Fibroblast of skin of abdomen (primary cell): Measurements from ENCODE around the gene WDR19. TPM values are rescaled to one million over a fixed set of nuclear protein-coding genes. Genes with fewer than 3 reads are reported as not detected.
"Not testable (repeated sequence)": the region's sequence is repeated elsewhere in the genome, so short reads cannot be mapped to it uniquely, and the experiment has no call there.

Experiments
- DNase-seq: peaks from one replicate; pipeline ENCODE4 v3.0.0-alpha.2; 2013
- polyA plus RNA-seq, 2 experiments: library from polyadenylated mRNA; unstranded; fragments of 120-200 nt; gene quantifications; one replicate each; pipeline ENCODE4 v1.2.1, GENCODE V29; 2013; ENCODE audit not compliant: insufficient read length in 2 of 2

Gene WDR19
- polyA plus RNA-seq (2013, experiment 1 of 2; ENCODE audit: insufficient read length): 23.1 TPM
- 21.6 TPM for polyA plus RNA-seq (2013, experiment 2 of 2; ENCODE audit: insufficient read length)

DNA sequence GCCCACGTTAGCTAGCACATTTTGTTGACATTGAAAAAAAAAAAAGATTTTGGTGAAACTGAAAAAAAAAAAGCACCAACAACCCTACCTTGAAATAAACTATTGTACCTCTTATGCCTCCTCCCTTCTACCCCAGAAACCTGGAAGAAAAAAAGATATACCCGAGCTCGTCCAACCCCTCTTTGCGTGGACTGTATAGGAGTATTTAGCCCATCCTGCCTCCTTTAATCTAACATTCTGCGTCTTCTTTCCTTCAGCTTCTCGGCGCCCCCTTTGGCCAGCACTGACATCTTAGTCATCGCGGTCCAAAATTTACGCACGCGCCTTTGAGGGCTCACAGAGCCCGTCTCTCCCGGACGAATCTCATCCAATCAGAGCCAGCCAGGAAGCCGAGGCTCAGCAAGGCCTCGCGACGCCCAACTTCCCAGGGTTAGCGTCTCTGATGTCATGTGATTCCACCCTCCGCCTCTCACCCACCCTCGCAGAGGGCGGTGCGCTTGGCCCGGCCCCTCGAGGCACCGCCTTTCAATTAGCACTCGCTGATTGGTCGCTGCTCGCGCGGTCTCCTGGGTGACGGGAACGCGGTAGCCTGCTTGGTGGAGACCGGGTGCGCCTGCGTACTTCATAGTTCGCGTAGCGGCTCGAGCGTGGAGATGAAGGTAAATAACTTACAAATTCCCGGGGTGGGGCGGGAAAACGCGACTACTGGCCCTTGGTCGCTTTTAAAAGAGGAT, at the start of gene WDR19:
Gene WDR19, plus strand, starts transcription at position 625 of the 734 bp plus-strand sequence. Its CDS starts 29 bp downstream, at position 654.
- DNase-seq: peak; percentile 100

GRCh38 chr4:39133623-39134022, 48.7 kb upstream of the WDR19 start:
- no peak for DNase-seq

DNA sequence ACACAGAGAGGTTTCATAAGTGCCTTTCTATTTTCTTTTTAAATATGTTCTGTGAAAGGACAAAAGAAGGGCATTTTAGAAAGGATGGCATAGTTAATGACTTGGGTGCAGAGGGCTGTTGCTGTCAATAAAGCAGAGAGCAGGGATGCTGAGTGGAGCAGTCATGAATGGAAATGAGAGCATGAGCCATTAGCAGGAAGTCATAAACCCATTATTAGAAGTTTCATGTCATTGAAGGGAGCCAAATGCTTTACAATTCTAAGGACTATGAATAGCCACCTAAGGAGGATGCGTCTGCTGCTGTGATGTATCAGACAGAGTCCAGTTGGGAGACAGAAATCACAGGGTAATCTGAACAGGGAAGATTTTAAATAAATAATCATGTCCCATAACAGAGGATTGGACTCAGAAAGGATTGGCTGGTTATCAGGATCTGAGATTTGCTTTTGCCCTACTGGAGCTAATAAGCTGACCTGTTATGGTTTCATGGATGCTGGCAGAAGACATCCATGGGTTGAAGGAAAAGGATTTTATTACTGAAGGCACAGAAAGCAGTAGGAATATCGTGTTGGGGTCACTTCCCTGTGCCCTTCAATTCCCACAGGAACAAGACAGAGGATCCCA, 47.5 kb upstream of the WDR19 start:
- DNase-seq: no peak

DNA sequence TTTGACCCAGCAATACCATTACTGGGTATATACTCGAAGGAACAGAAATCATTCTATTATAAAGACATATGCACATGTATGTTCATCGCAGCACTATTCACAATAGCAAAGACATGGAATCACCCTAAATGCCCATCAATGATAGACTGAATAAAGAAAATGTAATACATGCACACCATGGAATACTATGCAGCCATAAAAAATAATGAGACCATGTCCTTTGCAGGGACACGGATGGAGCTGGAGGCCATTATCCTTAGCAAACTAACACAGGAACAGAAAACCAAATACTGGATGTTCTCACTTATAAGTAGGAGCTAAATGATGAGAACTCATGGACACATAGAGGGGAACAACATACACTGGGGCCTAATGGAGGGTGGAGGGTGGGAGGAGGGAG, 44.1 kb upstream of the WDR19 start:
- DNase-seq: not testable (repeated sequence)

DNA sequence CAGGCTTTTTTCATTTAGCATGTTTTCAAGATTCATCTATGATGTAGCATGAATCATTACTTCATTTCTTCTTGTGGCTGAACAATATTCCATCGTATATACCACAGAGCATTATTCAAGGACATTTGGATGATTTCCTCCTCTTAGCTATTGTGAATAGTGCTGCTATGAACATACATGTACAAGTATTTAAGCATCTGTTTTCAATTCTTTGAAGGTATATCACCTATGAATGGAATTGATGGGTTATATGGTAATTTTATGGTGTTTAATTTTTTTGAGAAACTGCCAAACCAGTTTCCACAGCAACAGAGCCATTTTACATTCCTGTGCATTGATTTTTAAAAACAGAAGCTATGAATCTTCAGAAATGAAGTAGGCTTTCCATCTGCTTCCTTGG, 36.1 kb upstream of the WDR19 start:
- peak; percentile 77 for DNase-seq

GRCh38 chr4:39154009-39154408, 28.3 kb upstream of the WDR19 start:
- DNase-seq: no peak

GRCh38 chr4:39157520-39157919, 24.8 kb upstream of the WDR19 start:
- DNase-seq: no peak

DNA sequence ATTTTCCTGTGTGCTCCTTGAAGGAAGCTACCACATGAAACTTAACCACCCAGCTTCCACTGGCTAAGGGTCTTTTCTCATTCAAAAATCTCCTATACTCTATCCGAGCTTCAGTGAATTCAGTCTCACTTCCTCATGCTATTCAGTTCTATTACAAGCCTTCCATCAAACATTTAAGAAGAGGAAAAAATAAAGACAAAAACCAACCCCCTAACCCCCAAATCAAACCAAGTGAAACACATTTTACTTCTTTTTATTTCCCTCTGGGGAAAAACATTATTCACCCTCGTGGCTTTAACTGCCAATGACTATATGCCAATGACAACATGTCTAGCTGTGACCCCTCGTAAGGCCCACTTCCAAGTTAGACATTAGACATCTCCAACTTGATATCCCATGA, 16.2 kb upstream of the WDR19 start:
- DNase-seq: no peak

DNA sequence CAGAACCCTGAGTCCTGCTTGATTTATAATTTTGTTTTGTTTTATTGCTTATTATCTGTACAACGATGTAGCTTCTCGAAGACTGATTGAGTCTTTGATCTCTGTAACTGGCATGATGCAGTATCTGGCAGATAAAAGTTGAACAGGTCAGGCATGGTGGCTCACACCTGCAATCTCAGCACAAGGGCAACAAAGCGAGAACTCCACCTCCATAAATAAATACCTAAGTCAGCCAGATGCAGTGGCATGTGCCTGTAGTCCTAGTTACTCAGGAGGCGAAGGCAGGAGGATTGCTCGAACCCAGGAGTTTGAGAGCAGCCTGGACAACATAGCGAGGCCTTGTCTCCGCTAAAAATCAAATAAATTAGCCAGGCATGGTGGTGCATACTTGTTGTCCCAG, 15.7 kb upstream of the WDR19 start:
- DNase-seq: no peak

DNA sequence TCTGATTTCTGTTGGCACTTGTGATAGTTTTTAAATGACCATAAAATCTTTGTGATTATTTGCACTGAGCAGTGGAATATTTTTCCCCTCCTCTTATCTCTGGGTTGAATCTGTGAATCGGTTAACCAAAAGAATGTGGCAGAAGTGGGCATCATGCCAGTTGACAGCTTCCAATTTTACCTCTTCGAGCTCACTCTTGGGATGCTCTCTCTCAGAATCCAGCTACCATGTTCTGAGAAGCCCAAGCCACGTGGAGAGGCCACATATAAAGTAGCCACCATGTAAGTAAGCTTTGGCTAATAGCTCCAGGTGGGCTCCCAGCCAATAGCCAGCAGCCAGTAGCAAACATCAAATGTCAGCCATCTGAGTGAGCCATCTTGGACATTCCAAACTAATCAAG, 12.9 kb upstream of the WDR19 start:
- DNase-seq: no peak

DNA sequence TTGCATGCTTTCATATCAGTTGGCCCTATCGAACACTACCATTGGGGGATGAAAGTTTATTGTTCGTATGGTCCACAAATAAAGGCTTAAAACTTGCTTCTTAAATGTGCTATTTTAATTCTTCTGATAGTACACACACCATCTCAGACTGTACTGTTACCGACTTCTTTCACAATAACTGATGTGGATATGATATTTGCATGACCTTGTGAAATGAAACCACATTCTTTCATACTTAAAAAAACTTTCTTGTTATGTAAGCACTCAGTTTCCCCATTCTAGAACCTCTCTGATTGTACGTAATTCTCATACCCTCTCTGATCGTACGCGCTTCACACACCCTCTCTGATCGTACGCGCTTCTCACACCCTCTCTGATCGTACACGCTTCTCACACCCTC, 12.0 kb upstream of the WDR19 start:
- DNase-seq: no peak

- DNase-seq: peak; percentile 31
Measured at GRCh38 chr4:39178706-39179105, 3.6 kb upstream of the WDR19 start.

DNA sequence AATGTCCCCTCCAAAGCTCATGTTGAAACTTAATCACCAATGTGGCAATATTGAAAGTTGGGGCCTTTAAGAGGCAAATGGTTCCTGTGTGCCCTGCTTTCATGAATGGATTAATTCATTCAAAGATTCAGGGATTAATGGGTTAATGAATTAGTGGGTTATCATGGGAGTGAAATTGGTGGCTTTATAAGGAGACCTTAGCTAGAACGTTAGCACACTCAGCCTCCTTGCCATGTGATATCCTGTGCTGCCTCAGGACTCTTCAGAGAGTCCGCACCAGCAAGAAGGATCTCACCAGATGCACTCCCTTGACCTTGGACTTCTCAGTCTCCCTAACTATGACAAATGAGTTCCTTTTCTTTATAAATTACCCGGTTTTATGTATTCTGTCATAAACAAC, 2.6 kb upstream of the WDR19 start:
- DNase-seq: no peak

GRCh38 chr4:39180629-39181028, 1.7 kb upstream of the WDR19 start:
- DNase-seq: not testable (repeated sequence)

- no peak for DNase-seq
Measured at GRCh38 chr4:39181520-39181904, 817 bp upstream of the WDR19 start.

DNA sequence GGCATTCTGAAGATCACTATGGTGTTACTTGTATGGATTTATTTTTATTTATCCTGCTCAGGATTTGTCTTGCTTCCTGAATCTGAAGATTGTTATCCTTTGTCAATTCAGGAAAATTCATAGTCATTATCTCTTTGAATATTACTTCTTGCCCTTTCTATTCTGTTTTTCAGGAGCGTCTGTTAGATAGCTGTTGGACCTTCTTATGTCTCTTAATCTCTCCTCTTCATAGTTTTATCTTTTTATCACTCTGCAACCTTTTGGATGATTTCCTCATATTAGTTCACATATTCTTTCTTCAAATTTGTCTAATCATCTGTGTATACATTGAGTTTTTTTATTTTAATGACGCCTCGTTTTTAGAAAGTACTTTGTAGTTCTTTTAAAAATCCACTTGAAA, 19.6 kb downstream of the WDR19 start:
- DNase-seq: no peak

DNA sequence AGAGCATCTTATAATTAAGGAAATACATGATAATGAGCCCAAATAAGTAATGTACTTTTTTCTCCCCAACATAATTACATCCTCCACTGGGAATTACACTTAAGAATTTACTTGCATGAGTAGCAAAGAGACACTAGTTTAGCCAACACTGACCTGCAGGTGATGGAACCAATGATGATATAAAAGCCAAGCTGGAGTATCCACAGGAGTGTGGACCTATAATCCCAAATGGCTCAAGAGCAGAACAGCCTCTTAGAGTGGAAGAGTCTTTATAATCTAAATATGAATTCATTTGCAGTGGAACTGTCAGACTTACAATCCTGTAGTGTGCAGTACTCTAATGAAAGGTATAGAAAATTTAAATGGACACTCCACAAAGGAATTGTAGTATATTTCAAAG, 22.2 kb downstream of the WDR19 start:
- DNase-seq: no peak

GRCh38 chr4:39205000-39205399, 22.7 kb downstream of the WDR19 start:
- no peak for DNase-seq

- DNase-seq: no peak
Measured at GRCh38 chr4:39205476-39205875, 23.1 kb downstream of the WDR19 start.

DNA sequence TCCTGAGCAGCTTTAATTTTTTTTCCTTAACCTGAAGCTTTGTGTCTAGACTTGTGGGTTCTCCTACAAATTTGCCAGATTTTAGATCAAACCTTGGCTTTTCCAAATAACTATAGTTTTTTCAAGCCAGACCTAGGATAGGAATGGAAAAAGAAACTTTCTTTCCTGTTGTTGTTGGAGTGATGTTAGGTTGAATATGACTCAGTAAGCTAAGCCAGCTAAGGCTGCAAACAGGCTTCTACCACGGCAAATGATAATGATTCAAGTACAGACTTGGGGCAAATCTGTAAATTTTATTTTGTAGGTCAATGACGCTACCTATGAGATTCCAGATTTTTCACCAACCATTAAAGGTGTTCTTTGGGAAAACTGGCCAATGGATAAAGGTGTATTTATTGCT, 45.6 kb downstream of the WDR19 start:
- DNase-seq: no peak

GRCh38 chr4:39228377-39228776, 46.0 kb downstream of the WDR19 start:
- no peak for DNase-seq

DNA sequence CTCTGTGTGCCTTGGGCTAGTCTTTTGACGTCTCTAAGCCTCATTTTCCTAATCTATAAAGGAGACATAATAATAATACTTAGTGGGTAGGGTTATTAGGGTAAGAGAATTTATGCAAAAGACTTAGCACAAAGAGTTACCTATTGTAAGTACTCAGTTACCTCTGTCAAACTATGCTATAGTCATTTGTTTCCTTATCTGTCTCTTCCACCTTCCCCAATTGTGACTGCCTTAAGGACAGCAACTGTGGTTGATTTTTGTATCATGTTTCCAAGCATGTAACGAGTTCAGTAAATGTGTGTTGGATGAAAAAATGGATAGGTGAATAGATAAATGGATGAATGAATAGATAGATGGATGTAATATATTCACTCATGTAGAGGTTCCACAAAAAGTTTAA, 48.1 kb downstream of the WDR19 start:
- DNase-seq: no peak

DNA sequence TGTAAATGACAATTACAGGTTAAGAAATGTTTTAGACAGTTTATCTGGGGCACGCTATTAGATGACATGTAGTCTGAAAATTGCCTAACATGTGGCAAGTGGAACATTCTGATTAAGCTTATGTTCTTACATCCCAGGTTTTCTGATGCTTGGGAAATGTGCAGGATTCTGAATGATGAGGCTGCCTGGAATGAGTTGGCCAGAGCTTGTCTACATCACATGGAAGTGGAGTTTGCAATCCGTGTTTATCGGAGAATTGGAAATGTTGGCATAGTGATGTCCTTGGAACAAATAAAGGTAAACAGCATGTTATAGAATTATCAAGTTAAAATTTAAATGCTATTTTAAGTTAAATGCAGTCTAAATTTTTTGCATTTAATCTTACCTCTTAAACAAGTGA, 49.3 kb downstream of the WDR19 start:
- DNase-seq: no peak

GRCh38 chr4:39232100-39232499, 49.8 kb downstream of the WDR19 start:
- DNase-seq: no peak
